ENCODE results near the gene NEK11.

The NEK11 gene

DNA sequence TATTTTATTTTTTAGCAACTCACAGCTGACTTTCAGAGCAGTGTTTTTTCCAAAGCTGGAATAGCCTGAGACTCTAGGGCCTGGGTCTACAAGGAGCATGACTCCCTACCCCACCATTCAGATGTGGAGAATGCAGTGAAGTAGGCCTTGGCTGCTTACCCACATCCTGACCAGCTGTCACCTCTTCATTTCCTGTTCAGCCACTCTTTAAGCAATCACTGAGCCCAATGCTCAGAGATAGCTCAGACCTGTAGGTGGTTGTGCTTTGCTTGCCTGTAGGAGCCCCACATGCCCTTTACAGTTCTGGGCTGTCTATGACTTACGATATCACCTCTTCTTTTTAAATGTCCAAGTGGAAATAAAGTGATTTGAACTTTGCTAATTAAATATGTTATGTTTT is 148.1 kb downstream of the NEK11 start:
- H3K4me3 Mint-ChIP-seq = no peak overlapping the region
- no peaks in the 10 kb centered on the region for H3K27me3 Mint-ChIP-seq (ENCODE audit: low read depth, poor library complexity)
- DNase-seq = no peak

DNA sequence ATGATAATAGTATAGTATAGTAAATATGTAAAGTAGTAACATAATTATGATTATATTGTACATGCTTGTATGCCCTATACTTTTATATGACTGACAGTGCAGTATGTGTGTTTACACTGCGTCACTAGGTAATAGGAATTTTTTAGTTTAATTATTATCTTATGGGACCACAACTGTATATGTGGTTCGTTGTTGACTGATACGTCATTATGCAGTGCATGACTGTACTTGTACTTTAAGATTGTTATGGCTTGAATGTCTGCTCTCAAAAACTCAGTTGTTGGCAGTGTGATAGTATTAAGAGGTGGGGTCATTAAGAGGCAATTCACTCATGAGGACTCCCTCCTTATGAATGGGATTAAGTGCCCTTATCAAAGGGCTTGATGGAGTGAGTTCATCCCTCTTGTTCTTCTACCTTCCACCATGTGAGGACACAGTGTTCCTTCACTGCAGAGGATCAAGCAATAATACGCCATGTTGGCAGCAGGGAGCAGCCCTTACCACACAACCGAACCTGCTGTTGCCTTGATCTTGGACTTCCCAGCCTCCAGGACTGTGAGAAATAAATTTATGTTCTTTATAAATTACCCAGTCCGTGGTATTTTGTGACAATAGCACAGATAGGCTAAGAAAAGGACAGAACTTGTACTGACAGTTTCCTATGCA is 152.2 kb downstream of the NEK11 start:
- Mint-ChIP-seq H3K27ac (no peak overlapping the region), H3K36me3 (ENCODE audit: low read depth) (peaks cover 11% of the 10 kb centered on the region), H3K4me3 (no peak overlapping the region), H3K9me3 (peaks cover 11% of the 10 kb centered on the region), H3K4me1 (no peaks in the 10 kb centered on the region), H3K27me3 (ENCODE audit: low read depth, poor library complexity) (no peaks in the 10 kb centered on the region)
- DNase-seq = no peak
- TF ChIP-seq, protein P1, sequence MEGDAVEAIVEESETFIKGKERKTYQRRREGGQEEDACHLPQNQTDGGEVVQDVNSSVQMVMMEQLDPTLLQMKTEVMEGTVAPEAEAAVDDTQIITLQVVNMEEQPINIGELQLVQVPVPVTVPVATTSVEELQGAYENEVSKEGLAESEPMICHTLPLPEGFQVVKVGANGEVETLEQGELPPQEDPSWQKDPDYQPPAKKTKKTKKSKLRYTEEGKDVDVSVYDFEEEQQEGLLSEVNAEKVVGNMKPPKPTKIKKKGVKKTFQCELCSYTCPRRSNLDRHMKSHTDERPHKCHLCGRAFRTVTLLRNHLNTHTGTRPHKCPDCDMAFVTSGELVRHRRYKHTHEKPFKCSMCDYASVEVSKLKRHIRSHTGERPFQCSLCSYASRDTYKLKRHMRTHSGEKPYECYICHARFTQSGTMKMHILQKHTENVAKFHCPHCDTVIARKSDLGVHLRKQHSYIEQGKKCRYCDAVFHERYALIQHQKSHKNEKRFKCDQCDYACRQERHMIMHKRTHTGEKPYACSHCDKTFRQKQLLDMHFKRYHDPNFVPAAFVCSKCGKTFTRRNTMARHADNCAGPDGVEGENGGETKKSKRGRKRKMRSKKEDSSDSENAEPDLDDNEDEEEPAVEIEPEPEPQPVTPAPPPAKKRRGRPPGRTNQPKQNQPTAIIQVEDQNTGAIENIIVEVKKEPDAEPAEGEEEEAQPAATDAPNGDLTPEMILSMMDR (IDR thresholded peaks at IDR 0.05) = no peak

More for the DNA sequence above, 148.1 kb downstream of the NEK11 start:
- Mint-ChIP-seq H3K36me3 (ENCODE audit: low read depth) (peaks cover 5% of the 10 kb centered on the region), H3K9me3 (peaks cover 6% of the 10 kb centered on the region), H3K4me1 (no peaks in the 10 kb centered on the region), H3K27ac (no peak overlapping the region)
- TF ChIP-seq, protein P1 (IDR thresholded peaks at IDR 0.05) = no peak

DNA sequence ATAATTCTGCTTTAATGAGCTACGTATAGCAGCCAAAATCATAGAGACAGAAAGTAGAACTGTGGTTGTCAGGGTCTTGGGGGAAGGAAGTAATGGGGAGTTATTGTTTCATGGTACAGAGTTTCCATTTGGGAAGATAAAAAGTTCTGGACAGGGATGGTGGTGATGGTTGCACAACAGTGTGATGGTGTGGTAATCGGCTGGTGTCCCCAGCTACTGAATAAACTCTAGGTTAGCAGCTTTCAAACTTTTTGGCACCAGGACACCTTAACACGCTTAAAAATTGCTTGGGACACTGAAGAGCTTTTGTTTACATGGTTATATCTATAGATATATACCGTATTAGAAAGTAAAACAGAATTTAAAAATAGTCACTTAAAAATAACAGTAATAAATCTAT is 166.0 kb downstream of the NEK11 start:
- peaks cover 8% of the 10 kb centered on the region for H3K9me3 Mint-ChIP-seq
- no peaks in the 10 kb centered on the region for H3K36me3 Mint-ChIP-seq (ENCODE audit: low read depth)
- H3K4me3 Mint-ChIP-seq = no peak overlapping the region
- TF ChIP-seq, protein P1 (IDR thresholded peaks at IDR 0.05) = no peak
- no peaks in the 10 kb centered on the region for H3K4me1 Mint-ChIP-seq
- DNase-seq = no peak
- no peak overlapping the region for H3K27ac Mint-ChIP-seq
- peaks cover 4% of the 10 kb centered on the region for H3K27me3 Mint-ChIP-seq (ENCODE audit: low read depth, poor library complexity)

DNA sequence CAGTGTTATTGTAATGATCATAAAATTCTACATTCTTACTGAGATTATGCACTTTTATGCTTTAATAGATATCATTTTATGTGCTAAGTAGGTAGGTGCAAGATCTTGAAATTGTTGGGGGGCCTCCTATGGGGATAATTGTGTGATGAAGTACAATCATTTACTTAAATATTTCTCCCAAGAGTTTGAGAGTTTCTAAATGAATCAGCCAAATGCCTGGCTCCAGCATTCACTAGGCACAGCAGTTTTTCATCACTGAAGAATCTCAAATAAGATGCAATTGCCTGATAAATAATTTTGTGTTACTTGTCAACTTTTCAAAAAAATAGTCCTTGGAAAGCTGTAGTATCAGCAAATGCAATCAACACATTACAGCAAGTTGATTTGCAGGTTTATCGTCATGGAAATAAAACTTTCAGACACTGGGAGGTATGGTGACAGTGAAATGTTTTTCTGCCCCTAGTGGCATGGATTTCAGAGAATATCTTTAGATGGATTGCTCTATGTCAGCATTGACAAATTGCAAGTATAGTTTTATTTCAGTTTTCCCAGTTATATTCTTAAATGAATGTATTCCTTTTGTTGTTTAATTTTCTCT is 167.1 kb downstream of the NEK11 start:
- no peak overlapping the region for H3K27ac Mint-ChIP-seq
- H3K27me3 Mint-ChIP-seq (ENCODE audit: low read depth, poor library complexity) = peaks cover 4% of the 10 kb centered on the region
- no peaks in the 10 kb centered on the region for H3K36me3 Mint-ChIP-seq (ENCODE audit: low read depth)
- TF ChIP-seq, protein P1 (IDR thresholded peaks at IDR 0.05) = no peak
- no peak overlapping the region for H3K4me3 Mint-ChIP-seq
- DNase-seq = no peak
- H3K9me3 Mint-ChIP-seq = peaks cover 8% of the 10 kb centered on the region
- H3K4me1 Mint-ChIP-seq = no peaks in the 10 kb centered on the region

DNA sequence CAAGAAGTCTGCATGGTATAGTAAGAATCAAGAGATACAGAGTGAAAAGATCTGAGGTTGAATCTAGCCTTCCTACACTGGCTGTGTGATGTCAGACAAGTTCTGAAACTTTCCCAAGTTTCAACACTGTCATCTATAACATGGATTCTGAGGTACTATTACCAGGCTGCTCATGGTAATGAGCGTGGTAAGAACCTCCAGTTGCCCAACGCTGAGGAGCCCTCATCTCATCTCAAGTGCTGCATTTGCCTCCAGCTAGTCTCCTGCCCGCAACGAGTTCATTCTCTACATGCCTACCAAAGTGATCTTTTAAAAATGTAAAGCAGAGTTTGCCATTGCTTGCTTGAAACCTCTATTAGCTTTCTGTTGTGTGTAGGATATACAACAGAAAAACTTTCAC is 168.1 kb downstream of the NEK11 start:
- peaks cover 4% of the 10 kb centered on the region for H3K27me3 Mint-ChIP-seq (ENCODE audit: low read depth, poor library complexity)
- no peak overlapping the region for H3K4me3 Mint-ChIP-seq
- H3K4me1 Mint-ChIP-seq = no peaks in the 10 kb centered on the region
- H3K9me3 Mint-ChIP-seq = peaks cover 12% of the 10 kb centered on the region
- no peak for DNase-seq
- TF ChIP-seq, protein P1 (IDR thresholded peaks at IDR 0.05) = no peak
- H3K36me3 Mint-ChIP-seq (ENCODE audit: low read depth) = no peaks in the 10 kb centered on the region
- H3K27ac Mint-ChIP-seq = no peak overlapping the region
